GM23338 (cell line): ENCODE data around the gene C1orf50. TPM values are rescaled to one million over a fixed set of nuclear protein-coding genes. Genes with fewer than 3 reads are reported as not detected.
"Not testable (repeated sequence)": the region's sequence is repeated elsewhere in the genome, so short reads cannot be mapped to it uniquely, and the experiment has no call there.

Experiments
- ATAC-seq: fragments of 200-7000 bp; cut with Tn5 transposase; 3 replicates; pipeline ENCODE4 v1.9.1; 2020
- DNase-seq: peaks from one replicate; pipeline ENCODE4 v3.0.0-alpha.2; 2015; ENCODE audit warnings: low spot score
- H2AFZ ChIP-seq: fragments of 200-600 bp; sonication (generic); 2 replicates; pipeline ENCODE4 v1.8.0; 2016; ENCODE audit warnings: antibody characterized with exemption, mild to moderate bottlenecking, moderate library complexity
- H3F3A ChIP-seq: fragments of 200-600 bp; sonication (generic); replicated peaks from 2 replicates; pipeline ENCODE4 v1.8.0; 2017; ENCODE audit warnings: antibody characterized with exemption, mixed run types, low read depth
- H3K27ac ChIP-seq: fragments of 200-600 bp; sonication (generic); 2 replicates; pipeline ENCODE4 v1.6.1; 2016; ENCODE audit warnings: low read depth
- H3K27me3 ChIP-seq: fragments of 200-600 bp; sonication (generic); 2 replicates; pipeline ENCODE4 v1.8.0; 2016; ENCODE audit warnings: mild to moderate bottlenecking, mixed run types, moderate library complexity; ENCODE audit not compliant: insufficient read depth
- H3K36me3 ChIP-seq: fragments of 200-600 bp; sonication (generic); 2 replicates; pipeline ENCODE4 v1.8.0; 2016; ENCODE audit warnings: mild to moderate bottlenecking; ENCODE audit not compliant: insufficient read depth
- H3K4me1 ChIP-seq: fragments of 200-600 bp; sonication (generic); 2 replicates; pipeline ENCODE4 v1.8.0; 2016; ENCODE audit warnings: mild to moderate bottlenecking, moderate library complexity; ENCODE audit not compliant: insufficient read depth
- H3K4me2 ChIP-seq: fragments of 200-600 bp; sonication (generic); 2 replicates; pipeline ENCODE4 v1.7.1; 2017; ENCODE audit warnings: mixed run types
- H3K4me3 ChIP-seq: fragments of 200-600 bp; sonication (generic); 2 replicates; pipeline ENCODE4 v1.6.1; 2016; ENCODE audit warnings: mixed run types
- H3K79me2 ChIP-seq: fragments of 200-600 bp; sonication (generic); replicated peaks from 2 replicates; pipeline ENCODE4 v1.8.0; 2017; ENCODE audit warnings: mild to moderate bottlenecking; ENCODE audit not compliant: insufficient read depth
- H3K9me2 ChIP-seq: fragments of 200-600 bp; sonication (generic); 2 replicates; pipeline ENCODE4 v1.8.0; 2017; ENCODE audit not compliant: insufficient read depth
- H4K20me1 ChIP-seq: fragments of 200-600 bp; sonication (generic); replicated peaks from 2 replicates; pipeline ENCODE4 v1.8.0; 2017; ENCODE audit warnings: mild to moderate bottlenecking; ENCODE audit not compliant: insufficient read depth
- H3K27ac Mint-ChIP-seq: 2 replicates; pipeline ENCODE4 v1.8.0; 2020; ENCODE audit warnings: inconsistent platforms, mild to moderate bottlenecking, moderate library complexity, mixed read lengths
- H3K27me3 Mint-ChIP-seq: 3 replicates; pipeline ENCODE4 v1.8.0; 2022; ENCODE audit warnings: low read depth, mild to moderate bottlenecking, moderate library complexity, mixed read lengths, inconsistent platforms; ENCODE audit not compliant: insufficient read depth, poor library complexity
- H3K36me3 Mint-ChIP-seq: 3 replicates; pipeline ENCODE4 v1.8.0; 2021; ENCODE audit warnings: low read depth, mild to moderate bottlenecking, inconsistent platforms, moderate library complexity, mixed read lengths
- H3K4me1 Mint-ChIP-seq: 3 replicates; pipeline ENCODE4 v1.8.0; 2020; ENCODE audit warnings: mild to moderate bottlenecking, inconsistent platforms, mixed read lengths
- H3K4me3 Mint-ChIP-seq: 3 replicates; pipeline ENCODE4 v1.8.0; 2021; ENCODE audit warnings: moderate library complexity, mild to moderate bottlenecking, inconsistent platforms, mixed read lengths
- H3K9me3 Mint-ChIP-seq: 3 replicates; pipeline ENCODE4 v1.8.0; 2020; ENCODE audit warnings: moderate library complexity, mild to moderate bottlenecking, inconsistent platforms, mixed read lengths
- CREB1 ChIP-seq: fragments of 250-450 bp; sonication (Bioruptor Pico); IDR thresholded peaks from 2 replicates; pipeline ENCODE4 v1.5.0; 2020; ENCODE audit warnings: low read depth, mild to moderate bottlenecking, moderate library complexity
- CTCF ChIP-seq, 2 experiments: fragments of 200-600 bp in 1 of 2; sonication (generic) in 1 of 2; conservative IDR thresholded peaks; 2 replicates each; pipeline versions ENCODE4 v1.5.1 to v1.6.1; 2016 to 2017; ENCODE audit warnings: antibody characterized with exemption in 2 of 2, low read depth in 2 of 2, mild to moderate bottlenecking in 2 of 2, moderate library complexity in 1 of 2
- ETS1 ChIP-seq: IDR thresholded peaks from 2 replicates; pipeline ENCODE4 v1.6.1; 2016; ENCODE audit warnings: antibody characterized with exemption
- EZH2phosphoT487 ChIP-seq: fragments of 200-600 bp; sonication (generic); IDR thresholded peaks from one replicate; pipeline ENCODE4 v1.8.1; 2018; ENCODE audit warnings: antibody characterized with exemption; ENCODE audit not compliant: unreplicated experiment
- NANOG ChIP-seq: IDR thresholded peaks from 2 replicates; pipeline ENCODE4 v1.6.1; 2016; ENCODE audit warnings: antibody characterized with exemption, borderline replicate concordance
- POLR2AphosphoS5 ChIP-seq: IDR thresholded peaks from 2 replicates; pipeline ENCODE4 v1.6.1; 2016; ENCODE audit warnings: antibody characterized with exemption, low read depth
- STAT1 ChIP-seq: IDR thresholded peaks from one replicate; pipeline ENCODE4 v1.6.1; 2016; ENCODE audit warnings: antibody characterized with exemption; ENCODE audit not compliant: unreplicated experiment
- ZNF331 ChIP-seq: fragments of 250-450 bp; sonication (Bioruptor Pico); IDR thresholded peaks from 2 replicates; pipeline ENCODE4 v1.5.0; 2020; ENCODE audit warnings: low read depth, mild to moderate bottlenecking, moderate library complexity
- polyA plus RNA-seq: library from polyadenylated mRNA; unstranded; fragments of >200 nt; fragmentation: Nextera tagmentation; extraction: Ambion mirVana; gene quantifications from 2 replicates; pipeline ENCODE4 v1.2.1, GENCODE V29; 2016
- total RNA-seq: library from RNA; depleted of rRNA; stranded (reverse); fragments of >200 nt; shearing (Covaris generic); gene quantifications from 2 replicates; pipeline ENCODE4 v1.2.3, GENCODE V29; 2014
- TF ChIP-seq, protein P1 (sequence below): fragments of 250-450 bp; sonication (Bioruptor Pico); IDR thresholded peaks from 2 replicates; pipeline ENCODE4 v1.5.0; 2020; ENCODE audit warnings: mild to moderate bottlenecking, moderate library complexity

The C1orf50 gene
- total and polyA plus RNA-seq, 2 experiments from 2014 or later = 4.4 to 4.7 TPM

DNA sequence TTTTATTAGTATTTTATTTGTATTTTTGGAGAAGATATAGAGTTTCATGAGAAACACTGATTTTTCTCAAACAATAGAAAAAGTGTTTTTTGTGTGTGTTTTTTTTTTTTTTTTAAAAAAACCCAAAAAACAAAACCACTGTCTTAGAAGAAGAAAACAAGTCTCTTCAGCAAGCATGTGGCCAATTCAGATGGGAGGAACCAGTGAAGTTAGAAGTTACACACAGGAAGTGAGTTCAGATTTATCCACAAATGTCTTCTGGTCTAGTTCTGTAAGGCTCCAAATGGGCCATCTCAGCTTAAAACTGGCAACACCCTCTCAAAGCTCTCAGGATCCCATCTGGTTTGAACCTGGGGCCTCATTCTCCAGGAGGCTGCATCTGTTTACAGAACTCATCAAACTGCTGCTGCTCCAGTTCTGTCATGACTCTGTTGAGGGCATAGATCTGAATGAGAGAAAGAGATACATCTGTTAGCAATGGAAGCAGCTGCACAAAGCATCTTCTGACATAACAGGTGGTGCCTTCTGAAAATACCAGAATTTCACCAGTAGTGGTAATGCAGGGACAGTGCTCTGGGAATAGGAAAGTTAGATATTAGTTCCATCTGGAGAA, 40.1 kb downstream of the C1orf50 start:
- Histone ChIP-seq H3K27ac (no peak overlapping the region), H3K36me3 (0 out of 2 replicates have a peak, but pooled peaks cover 11% of the 10 kb centered on the region), H3K4me1 (no peaks in the 10 kb centered on the region), H3K4me2 (no peak overlapping the region), H4K20me1 (no peaks in the 10 kb centered on the region), H3K79me2 (no peaks in the 10 kb centered on the region), H2AFZ (no peak overlapping the region), H3K27me3 (no peaks in the 10 kb centered on the region), H3F3A (no peaks in the 10 kb centered on the region), H3K4me3 (no peak overlapping the region), H3K9me2 (no peaks in the 10 kb centered on the region)
- H3K9me3 Mint-ChIP-seq = peaks cover 21% of the 10 kb centered on the region; the same call in 2 of the 3 replicates
- H3K27ac Mint-ChIP-seq = no peak overlapping the region
- no peaks in the 10 kb centered on the region for H3K4me1 Mint-ChIP-seq
- peaks cover 2% of the 10 kb centered on the region for H3K27me3 Mint-ChIP-seq
- ATAC-seq (no peak), DNase-seq (no peak)
- no peak overlapping the region for H3K4me3 Mint-ChIP-seq
- TF ChIP-seq CTCF (conservative IDR thresholded peaks at IDR 0.05; ENCODE audit: low read depth in 2 of 2) = no peak
- no peak for TF ChIP-seq ETS1
- no peak for TF ChIP-seq CREB1 (CRISPR knock-in tag)
- no peak for TF ChIP-seq EZH2phosphoT487
- TF ChIP-seq STAT1 = no peak
- TF ChIP-seq, protein P1, sequence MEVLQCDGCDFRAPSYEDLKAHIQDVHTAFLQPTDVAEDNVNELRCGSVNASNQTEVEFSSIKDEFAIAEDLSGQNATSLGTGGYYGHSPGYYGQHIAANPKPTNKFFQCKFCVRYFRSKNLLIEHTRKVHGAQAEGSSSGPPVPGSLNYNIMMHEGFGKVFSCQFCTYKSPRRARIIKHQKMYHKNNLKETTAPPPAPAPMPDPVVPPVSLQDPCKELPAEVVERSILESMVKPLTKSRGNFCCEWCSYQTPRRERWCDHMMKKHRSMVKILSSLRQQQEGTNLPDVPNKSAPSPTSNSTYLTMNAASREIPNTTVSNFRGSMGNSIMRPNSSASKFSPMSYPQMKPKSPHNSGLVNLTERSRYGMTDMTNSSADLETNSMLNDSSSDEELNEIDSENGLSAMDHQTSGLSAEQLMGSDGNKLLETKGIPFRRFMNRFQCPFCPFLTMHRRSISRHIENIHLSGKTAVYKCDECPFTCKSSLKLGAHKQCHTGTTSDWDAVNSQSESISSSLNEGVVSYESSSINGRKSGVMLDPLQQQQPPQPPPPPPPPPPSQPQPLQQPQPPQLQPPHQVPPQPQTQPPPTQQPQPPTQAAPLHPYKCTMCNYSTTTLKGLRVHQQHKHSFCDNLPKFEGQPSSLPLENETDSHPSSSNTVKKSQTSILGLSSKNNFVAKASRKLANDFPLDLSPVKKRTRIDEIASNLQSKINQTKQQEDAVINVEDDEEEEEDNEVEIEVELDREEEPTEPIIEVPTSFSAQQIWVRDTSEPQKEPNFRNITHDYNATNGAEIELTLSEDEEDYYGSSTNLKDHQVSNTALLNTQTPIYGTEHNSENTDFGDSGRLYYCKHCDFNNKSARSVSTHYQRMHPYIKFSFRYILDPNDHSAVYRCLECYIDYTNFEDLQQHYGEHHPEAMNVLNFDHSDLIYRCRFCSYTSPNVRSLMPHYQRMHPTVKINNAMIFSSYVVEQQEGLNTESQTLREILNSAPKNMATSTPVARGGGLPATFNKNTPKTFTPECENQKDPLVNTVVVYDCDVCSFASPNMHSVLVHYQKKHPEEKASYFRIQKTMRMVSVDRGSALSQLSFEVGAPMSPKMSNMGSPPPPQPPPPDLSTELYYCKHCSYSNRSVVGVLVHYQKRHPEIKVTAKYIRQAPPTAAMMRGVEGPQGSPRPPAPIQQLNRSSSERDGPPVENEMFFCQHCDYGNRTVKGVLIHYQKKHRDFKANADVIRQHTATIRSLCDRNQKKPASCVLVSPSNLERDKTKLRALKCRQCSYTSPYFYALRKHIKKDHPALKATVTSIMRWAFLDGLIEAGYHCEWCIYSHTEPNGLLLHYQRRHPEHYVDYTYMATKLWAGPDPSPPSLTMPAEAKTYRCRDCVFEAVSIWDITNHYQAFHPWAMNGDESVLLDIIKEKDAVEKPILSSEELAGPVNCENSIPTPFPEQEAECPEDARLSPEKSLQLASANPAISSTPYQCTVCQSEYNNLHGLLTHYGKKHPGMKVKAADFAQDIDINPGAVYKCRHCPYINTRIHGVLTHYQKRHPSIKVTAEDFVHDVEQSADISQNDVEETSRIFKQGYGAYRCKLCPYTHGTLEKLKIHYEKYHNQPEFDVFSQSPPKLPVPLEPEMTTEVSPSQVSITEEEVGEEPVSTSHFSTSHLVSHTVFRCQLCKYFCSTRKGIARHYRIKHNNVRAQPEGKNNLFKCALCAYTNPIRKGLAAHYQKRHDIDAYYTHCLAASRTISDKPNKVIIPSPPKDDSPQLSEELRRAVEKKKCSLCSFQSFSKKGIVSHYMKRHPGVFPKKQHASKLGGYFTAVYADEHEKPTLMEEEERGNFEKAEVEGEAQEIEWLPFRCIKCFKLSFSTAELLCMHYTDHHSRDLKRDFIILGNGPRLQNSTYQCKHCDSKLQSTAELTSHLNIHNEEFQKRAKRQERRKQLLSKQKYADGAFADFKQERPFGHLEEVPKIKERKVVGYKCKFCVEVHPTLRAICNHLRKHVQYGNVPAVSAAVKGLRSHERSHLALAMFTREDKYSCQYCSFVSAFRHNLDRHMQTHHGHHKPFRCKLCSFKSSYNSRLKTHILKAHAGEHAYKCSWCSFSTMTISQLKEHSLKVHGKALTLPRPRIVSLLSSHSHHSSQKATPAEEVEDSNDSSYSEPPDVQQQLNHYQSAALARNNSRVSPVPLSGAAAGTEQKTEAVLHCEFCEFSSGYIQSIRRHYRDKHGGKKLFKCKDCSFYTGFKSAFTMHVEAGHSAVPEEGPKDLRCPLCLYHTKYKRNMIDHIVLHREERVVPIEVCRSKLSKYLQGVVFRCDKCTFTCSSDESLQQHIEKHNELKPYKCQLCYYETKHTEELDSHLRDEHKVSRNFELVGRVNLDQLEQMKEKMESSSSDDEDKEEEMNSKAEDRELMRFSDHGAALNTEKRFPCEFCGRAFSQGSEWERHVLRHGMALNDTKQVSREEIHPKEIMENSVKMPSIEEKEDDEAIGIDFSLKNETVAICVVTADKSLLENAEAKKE (CRISPR knock-in tag) = no peak
- TF ChIP-seq ZNF331 (CRISPR knock-in tag) = no peak
- TF ChIP-seq NANOG = no peak
- no peak for TF ChIP-seq POLR2AphosphoS5
- peaks cover 27% of the 10 kb centered on the region for H3K36me3 Mint-ChIP-seq

- not testable (repeated sequence) for H3K36me3 ChIP-seq, H3K27ac Mint-ChIP-seq, H3K4me3 ChIP-seq, H3K4me2 ChIP-seq, H3K9me3 Mint-ChIP-seq, H3K9me2 ChIP-seq, H3K27ac ChIP-seq, H3K79me2 ChIP-seq, H3K27me3 ChIP-seq, H2AFZ ChIP-seq, ATAC-seq, H4K20me1 ChIP-seq, DNase-seq, H3K27me3 Mint-ChIP-seq, H3F3A ChIP-seq, H3K36me3 Mint-ChIP-seq, H3K4me3 Mint-ChIP-seq
- H3K4me1 Mint-ChIP-seq = peaks cover 11% of the 10 kb centered on the region
- H3K4me1 ChIP-seq = peaks cover 10% of the 10 kb centered on the region; the same call in 1 of the 2 replicates
These were observed 47.8 kb downstream of the C1orf50 start for GRCh38 chr1:42814815-42815214.
